PC-9 (cell line): Measurements from ENCODE around the gene PRDX1. TPM values are rescaled to one million over a fixed set of nuclear protein-coding genes. Genes with fewer than 3 reads are reported as not detected.

Source experiments
- BruUV-seq: library from RNA; stranded (reverse); fragments of 400-500 nt; replicated peaks from 2 replicates; lab custom pipeline; 2021; lab: Mats Ljungman, UMichigan
- CTCF ChIA-PET: fragments of 300-600 bp; sonication (Branson Sonifier 250); formaldehyde crosslinking; loops from one replicate; lab custom pipeline; 2022; ENCODE audit warnings: antibody characterized with exemption; lab: Charles Lee
- POLR2A ChIA-PET: fragments of 300-600 bp; sonication (Branson Sonifier 250); formaldehyde crosslinking; loops from one replicate; lab custom pipeline; 2022; ENCODE audit warnings: antibody characterized with exemption; ENCODE audit not compliant: unreplicated experiment; lab: Charles Lee
- DNase-seq, 2 experiments: peaks; one replicate each; pipeline versions ENCODE4 v3.0.0 to v3.0.0-alpha.2; 2015 to 2022; ENCODE audit warnings: mixed read lengths in 1 of 2
- H2AFZ ChIP-seq: fragments of 200-600 bp; sonication (generic); 2 replicates; pipeline ENCODE4 v1.8.1; 2017; ENCODE audit warnings: antibody characterized with exemption
- H3F3A ChIP-seq: fragments of 200-600 bp; sonication (generic); 2 replicates; pipeline ENCODE4 v1.8.1; 2017; ENCODE audit warnings: antibody characterized with exemption, mild to moderate bottlenecking, low read depth; ENCODE audit not compliant: insufficient read depth
- H3K27ac ChIP-seq: fragments of 200-600 bp; sonication (generic); 2 replicates; pipeline ENCODE4 v1.6.1; 2016; ENCODE audit warnings: mixed run types
- H3K27me3 ChIP-seq: fragments of 200-600 bp; sonication (generic); 2 replicates; pipeline ENCODE4 v1.6.1; 2016; ENCODE audit warnings: low read depth, mixed run types; ENCODE audit not compliant: insufficient read depth
- H3K36me3 ChIP-seq: fragments of 200-600 bp; sonication (generic); 2 replicates; pipeline ENCODE4 v1.6.1; 2016; ENCODE audit warnings: low read depth, mixed run types
- H3K4me1 ChIP-seq: fragments of 200-600 bp; sonication (generic); replicated peaks from 2 replicates; pipeline ENCODE4 v1.6.1; 2016; ENCODE audit warnings: mixed run types; ENCODE audit not compliant: insufficient read depth
- H3K4me2 ChIP-seq: fragments of 200-600 bp; sonication (generic); 2 replicates; pipeline ENCODE4 v1.6.1; 2017; ENCODE audit warnings: mixed run types
- H3K4me3 ChIP-seq: fragments of 200-600 bp; sonication (generic); 2 replicates; pipeline ENCODE4 v1.6.1; 2016; ENCODE audit warnings: mixed run types
- H3K79me2 ChIP-seq: fragments of 200-600 bp; sonication (generic); 2 replicates; pipeline ENCODE4 v1.6.1; 2017; ENCODE audit warnings: low read depth, mixed run types
- H3K9me2 ChIP-seq: fragments of 200-600 bp; sonication (generic); 2 replicates; pipeline ENCODE4 v1.8.1; 2017; ENCODE audit warnings: mild to moderate bottlenecking; ENCODE audit not compliant: insufficient read depth
- H3K9me3 ChIP-seq: fragments of 200-600 bp; sonication (generic); 2 replicates; pipeline ENCODE4 v1.8.1; 2016; ENCODE audit warnings: low read depth; ENCODE audit not compliant: insufficient read depth
- H4K20me1 ChIP-seq: fragments of 200-600 bp; sonication (generic); 2 replicates; pipeline ENCODE4 v1.8.1; 2017; ENCODE audit not compliant: insufficient read depth
- EZH2 ChIP-seq: fragments of 200-600 bp; sonication (generic); IDR thresholded peaks from 2 replicates; pipeline ENCODE4 v1.8.0; 2017; ENCODE audit warnings: antibody characterized with exemption, low read depth
- intact Hi-C: fragments of 100-400 bp; cut with micrococcal nuclease; formaldehyde crosslinking; loops from one replicate; pipeline ENCODE4 v1.10.0; 2022; ENCODE audit not compliant: unreplicated experiment
- total RNA-seq: library from RNA; stranded (reverse); gene quantifications from 2 replicates; pipeline ENCODE4 v1.2.3, GENCODE V29; 2021
- TF ChIP-seq, protein P1 (sequence below): fragments of 200-600 bp; sonication (generic); conservative IDR thresholded peaks from 2 replicates; pipeline ENCODE4 v1.6.1; 2017; ENCODE audit warnings: mixed run types, antibody characterized with exemption, mild to moderate bottlenecking, moderate library complexity

The PRDX1 gene
- total RNA-seq, 1 experiment from 2014 or later: 1,838 TPM

DNA sequence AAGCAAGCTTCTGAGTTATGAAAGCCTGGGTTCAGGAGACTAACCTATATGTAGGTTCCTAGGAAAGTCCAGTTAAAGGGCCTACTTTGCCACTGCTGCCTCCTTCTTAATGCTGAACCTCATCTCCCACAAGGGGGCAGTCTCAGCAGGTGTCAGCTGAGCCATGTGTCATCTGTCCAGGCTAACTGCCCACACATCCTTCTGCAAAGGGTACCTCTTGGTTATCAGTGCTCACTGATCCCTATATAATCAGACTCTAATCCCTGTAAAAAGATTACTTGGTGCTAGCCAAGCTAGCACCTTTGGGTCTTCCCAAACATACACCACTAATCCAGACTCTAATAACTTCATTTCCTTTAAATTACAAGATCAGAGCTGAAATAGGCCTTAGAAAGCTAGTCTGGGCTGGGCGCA is 9.0 kb downstream of the PRDX1 start:
- peaks cover 85% of the 10 kb centered on the region for H4K20me1 ChIP-seq
- CTCF ChIA-PET: interaction anchor here (0.5 to 0.9 kb wide), 3 partner anchors 56 to 59 kb away, joined by 3 to 5 read pairs (median 5); no protein-coding TSS in a partner anchor

DNA sequence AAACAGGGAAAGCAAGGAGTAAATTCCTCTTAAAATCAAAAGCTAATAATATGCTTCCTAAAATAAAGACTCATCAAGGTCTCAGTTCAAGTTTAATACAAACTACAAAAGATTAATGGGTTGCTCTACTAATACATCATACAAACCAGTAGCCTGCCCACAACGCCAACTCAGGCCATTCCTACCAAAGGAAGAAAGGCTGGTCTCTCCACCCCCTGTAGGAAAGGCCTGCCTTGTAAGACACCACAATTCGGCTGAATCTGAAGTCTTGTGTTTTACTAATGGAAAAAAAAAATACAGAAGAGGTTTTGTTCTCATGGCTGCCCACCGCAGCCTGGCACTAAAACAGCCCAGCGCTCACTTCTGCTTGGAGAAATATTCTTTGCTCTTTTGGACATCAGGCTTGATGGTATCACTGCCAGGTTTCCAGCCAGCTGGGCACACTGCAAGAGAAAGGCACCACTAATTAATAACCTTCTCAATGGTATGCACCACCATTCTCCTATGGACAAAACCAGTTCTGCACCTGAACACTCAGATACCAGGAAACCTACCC is 10.6 kb downstream of the PRDX1 start:
- no peak for TF ChIP-seq EZH2
- TF ChIP-seq, protein P1, sequence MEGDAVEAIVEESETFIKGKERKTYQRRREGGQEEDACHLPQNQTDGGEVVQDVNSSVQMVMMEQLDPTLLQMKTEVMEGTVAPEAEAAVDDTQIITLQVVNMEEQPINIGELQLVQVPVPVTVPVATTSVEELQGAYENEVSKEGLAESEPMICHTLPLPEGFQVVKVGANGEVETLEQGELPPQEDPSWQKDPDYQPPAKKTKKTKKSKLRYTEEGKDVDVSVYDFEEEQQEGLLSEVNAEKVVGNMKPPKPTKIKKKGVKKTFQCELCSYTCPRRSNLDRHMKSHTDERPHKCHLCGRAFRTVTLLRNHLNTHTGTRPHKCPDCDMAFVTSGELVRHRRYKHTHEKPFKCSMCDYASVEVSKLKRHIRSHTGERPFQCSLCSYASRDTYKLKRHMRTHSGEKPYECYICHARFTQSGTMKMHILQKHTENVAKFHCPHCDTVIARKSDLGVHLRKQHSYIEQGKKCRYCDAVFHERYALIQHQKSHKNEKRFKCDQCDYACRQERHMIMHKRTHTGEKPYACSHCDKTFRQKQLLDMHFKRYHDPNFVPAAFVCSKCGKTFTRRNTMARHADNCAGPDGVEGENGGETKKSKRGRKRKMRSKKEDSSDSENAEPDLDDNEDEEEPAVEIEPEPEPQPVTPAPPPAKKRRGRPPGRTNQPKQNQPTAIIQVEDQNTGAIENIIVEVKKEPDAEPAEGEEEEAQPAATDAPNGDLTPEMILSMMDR: no peak
- H3F3A ChIP-seq: peaks cover 95% of the 10 kb centered on the region
- BruUV-seq: no TSS peak
- ChIA-PET CTCF (no interaction called here), POLR2A (interaction anchor here (0.7 kb wide), 1 partner anchor 162 kb away, joined by 7 read pairs; no protein-coding TSS in a partner anchor)
- no peak overlapping the region for H3K27ac ChIP-seq
- no peak overlapping the region for H2AFZ ChIP-seq
- peaks cover 33% of the 10 kb centered on the region for H3K79me2 ChIP-seq
- H3K9me3 ChIP-seq: no peaks in the 10 kb centered on the region
- no peaks in the 10 kb centered on the region for H3K27me3 ChIP-seq
- no peak overlapping the region for H3K4me3 ChIP-seq
- intact Hi-C loops: no loop called here
- H3K9me2 ChIP-seq: no peaks in the 10 kb centered on the region
- H3K4me2 ChIP-seq: no peak overlapping the region
- peaks cover 77% of the 10 kb centered on the region for H4K20me1 ChIP-seq
- peaks cover 5% of the 10 kb centered on the region for H3K4me1 ChIP-seq
- no peak for DNase-seq
- H3K36me3 ChIP-seq: peaks cover 46% of the 10 kb centered on the region

More for the DNA sequence above, 9.0 kb downstream of the PRDX1 start:
- peaks cover 49% of the 10 kb centered on the region for H3K79me2 ChIP-seq
- H3K4me1 ChIP-seq: peaks cover 20% of the 10 kb centered on the region
- no peak overlapping the region for H3K4me3 ChIP-seq
- TF ChIP-seq, protein P1: peak; percentile 80
- TF ChIP-seq EZH2: no peak
- BruUV-seq: no TSS peak
- POLR2A ChIA-PET: interaction anchor here (0.5 to 0.6 kb wide), 4 partner anchors 9 to 821 kb away, joined by 3 to 10 read pairs (median 6); partner anchors contain the start of gene PRDX1
- H3K9me2 ChIP-seq: no peaks in the 10 kb centered on the region
- no peak overlapping the region for H3K27ac ChIP-seq
- no peaks in the 10 kb centered on the region for H3K9me3 ChIP-seq
- peaks cover 96% of the 10 kb centered on the region for H3F3A ChIP-seq
- DNase-seq: peak; percentile 55 to 61
- peaks cover 60% of the 10 kb centered on the region for H3K36me3 ChIP-seq
- intact Hi-C loops: loop anchor here (1.0 kb wide), 1 partner anchor 58 kb away; no protein-coding TSS in a partner anchor
- H3K4me2 ChIP-seq: no peak overlapping the region
- H2AFZ ChIP-seq: no peak overlapping the region
- no peaks in the 10 kb centered on the region for H3K27me3 ChIP-seq

DNA sequence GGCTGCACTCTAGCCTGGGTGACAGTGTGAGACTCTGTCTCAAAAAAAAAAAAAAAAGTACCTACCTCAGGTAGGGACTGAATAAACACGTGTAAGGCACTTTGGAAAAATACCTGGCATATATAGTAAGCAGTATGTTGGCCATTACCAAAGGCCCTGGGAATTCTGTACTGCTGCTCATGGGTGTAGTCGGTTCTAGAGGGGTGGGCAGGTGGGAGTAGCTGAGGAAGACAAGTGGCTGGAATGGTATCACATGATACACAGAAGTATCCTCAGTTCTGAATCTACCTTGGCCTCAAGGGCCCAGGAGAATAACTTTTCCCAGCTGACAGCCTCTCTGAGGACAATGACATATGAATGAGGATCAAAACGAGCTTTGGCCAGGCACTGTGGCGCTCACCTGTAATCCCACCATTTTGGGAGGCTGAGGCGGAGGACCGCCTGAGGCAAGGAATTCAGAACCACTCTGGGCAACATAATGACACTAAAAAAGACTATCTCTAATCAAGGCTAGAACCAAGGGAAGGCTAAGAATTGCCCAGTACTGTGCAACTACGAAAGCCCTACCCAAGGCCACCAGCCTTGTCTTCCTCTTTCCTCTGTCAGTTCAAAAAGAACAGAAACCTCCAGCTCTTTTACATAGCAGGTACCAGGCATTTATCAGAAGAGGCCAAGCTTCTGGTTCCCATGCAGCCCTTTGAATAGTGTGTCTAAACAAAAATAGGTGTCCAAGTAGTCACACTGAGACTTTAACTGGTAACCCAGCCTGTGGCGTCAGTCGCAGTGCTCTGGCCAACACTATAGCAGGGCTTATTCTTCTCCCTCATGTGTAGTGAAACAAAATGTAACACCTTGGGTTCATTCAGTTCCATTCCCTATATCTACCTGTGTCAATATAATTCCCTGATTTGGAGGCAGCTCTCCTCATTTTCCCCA is 11.4 kb downstream of the PRDX1 start:
- POLR2A ChIA-PET: interaction anchor here (0.6 to 0.7 kb wide), 2 partner anchors 101 to 162 kb away, joined by 3 to 7 read pairs; no protein-coding TSS in a partner anchor
- no peak for DNase-seq
- Histone ChIP-seq H3K36me3 (peaks cover 40% of the 10 kb centered on the region), H3K9me2 (no peaks in the 10 kb centered on the region), H3K79me2 (peaks cover 27% of the 10 kb centered on the region), H4K20me1 (peaks cover 69% of the 10 kb centered on the region), H3K4me1 (no peaks in the 10 kb centered on the region), H3K4me2 (no peak overlapping the region), H2AFZ (no peak overlapping the region), H3K27me3 (no peaks in the 10 kb centered on the region), H3F3A (peaks cover 94% of the 10 kb centered on the region), H3K9me3 (no peaks in the 10 kb centered on the region), H3K4me3 (no peak overlapping the region), H3K27ac (no peak overlapping the region)
- CTCF ChIA-PET: no interaction called here
- no TSS peak for BruUV-seq
- intact Hi-C loops: no loop called here
- TF ChIP-seq, protein P1: no peak
- TF ChIP-seq EZH2: no peak
